ENCODE results near the gene LRRC59.
"Not testable (repeated sequence)": the region's sequence is repeated elsewhere in the genome, so short reads cannot be mapped to it uniquely, and the experiment has no call there.

LRRC59 gene

DNA sequence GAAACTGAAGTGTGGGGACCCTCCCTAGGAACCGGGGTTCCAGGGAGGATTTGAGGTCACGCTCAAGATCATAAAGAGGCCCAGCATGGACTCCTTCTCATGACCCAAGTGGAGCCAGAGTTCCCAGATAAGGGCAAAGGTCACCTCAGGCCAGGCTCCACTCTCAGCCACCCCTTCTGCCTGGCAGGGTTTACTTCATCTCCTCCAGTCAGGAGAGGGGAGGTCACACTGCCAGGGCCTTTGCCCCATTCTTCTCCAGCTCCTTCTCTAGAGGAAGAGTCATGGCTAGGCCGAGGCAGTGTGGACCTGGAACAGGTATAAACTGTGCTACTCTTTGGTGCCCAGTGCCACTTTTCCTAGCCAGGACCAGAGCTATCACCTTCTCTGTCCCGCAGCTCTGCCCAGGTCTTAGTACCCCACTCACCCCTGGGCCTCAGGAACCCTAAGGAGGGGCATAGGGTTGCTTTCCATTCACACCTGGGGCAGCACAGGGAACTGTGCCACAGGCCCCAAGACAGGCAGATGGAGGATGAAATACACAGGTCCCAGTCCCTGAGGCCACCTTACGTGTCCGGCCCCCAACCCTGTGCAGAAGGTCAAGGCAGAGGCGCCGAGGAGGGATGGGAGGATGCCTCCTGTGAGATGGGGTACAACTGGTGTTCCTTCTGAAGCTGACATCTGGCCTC lies 27.8 kb upstream of the LRRC59 start:
- no peak for DNase-seq (ENCODE audit: low read depth)

DNA sequence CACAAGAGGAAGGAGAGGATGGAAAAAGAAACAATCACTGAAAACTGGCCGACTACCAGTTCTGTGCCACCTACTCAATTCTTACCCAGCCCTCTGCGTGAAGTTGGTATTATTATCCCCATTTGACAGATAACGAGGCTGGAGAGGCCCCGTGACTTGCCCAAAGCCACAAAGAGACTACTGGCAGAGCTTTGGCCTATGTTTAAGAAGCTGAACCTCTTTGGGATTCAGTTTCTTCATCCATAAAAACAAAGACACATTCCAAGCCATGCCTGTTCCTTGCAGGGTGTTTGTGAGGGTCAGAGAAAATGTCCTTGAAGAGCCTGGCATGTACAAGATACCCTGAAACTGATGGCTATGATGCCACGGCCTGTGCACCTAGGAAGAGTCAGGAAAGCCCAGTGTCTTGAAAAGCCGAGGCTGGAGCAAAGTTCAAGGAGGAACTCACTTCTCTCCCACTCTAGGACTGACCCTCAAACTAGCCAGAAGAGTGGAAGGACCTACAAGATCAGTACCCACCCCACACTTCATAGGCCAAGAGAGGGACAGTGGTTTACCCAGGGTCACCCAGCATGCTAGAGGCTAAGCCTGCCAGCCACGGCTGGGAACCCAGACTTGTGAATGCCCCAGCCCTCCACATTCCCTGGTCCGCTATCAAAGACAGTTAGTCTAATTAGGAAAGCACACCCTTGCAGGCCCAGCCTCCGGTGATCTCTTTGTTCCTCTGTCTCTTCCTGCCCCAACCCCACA lies 27.1 kb upstream of the LRRC59 start:
- DNase-seq (ENCODE audit: low read depth), result no peak

DNA sequence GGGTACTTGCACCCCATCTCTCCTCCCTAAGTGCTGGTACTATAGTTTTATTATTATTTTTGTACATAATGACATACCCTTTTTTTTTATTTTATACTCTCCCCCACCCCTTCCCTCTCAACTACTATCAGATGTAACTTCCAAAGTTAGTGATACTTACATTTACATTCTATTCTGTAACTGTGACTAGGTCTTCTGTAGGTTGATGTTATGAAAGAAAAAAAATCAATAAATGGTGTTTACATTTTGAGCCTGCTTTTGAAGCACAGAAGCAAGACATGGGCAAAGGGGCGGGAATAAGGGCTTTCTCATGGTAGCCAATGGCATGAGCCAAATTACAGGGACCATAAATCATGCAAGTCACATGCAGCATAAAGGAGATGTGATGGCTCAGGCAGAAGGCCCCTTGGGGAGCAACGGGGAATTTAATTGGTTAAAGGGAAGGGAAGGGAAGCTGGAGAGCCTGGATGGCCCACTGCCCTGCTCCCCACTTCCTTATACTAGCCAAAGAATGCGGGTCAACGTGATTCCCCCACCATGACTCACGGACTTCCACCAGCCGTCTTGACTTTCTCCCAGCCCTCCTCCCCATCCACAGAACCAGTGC lies 26.3 kb upstream of the LRRC59 start:
- peak; percentile 47 for DNase-seq (ENCODE audit: low read depth)

DNA sequence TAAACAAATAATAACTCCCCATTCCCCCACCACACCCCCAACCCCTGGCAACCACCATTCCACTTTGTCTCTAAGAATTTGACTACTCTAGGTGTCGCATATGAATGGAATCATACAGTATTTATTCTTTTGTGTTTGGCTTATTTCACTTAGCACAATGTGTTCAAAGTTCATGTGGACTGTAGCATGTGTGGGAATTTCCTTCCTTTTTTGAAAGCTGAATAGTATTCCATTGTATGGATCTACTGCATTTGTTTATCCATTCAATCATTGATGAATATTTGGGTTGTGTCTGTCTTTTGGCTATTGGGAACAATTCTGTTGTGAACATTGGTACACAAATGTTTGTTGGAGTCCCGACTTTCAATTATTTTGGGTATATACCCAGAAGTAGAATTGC lies 25.4 kb upstream of the LRRC59 start:
- no peak for DNase-seq (ENCODE audit: low read depth)

DNA sequence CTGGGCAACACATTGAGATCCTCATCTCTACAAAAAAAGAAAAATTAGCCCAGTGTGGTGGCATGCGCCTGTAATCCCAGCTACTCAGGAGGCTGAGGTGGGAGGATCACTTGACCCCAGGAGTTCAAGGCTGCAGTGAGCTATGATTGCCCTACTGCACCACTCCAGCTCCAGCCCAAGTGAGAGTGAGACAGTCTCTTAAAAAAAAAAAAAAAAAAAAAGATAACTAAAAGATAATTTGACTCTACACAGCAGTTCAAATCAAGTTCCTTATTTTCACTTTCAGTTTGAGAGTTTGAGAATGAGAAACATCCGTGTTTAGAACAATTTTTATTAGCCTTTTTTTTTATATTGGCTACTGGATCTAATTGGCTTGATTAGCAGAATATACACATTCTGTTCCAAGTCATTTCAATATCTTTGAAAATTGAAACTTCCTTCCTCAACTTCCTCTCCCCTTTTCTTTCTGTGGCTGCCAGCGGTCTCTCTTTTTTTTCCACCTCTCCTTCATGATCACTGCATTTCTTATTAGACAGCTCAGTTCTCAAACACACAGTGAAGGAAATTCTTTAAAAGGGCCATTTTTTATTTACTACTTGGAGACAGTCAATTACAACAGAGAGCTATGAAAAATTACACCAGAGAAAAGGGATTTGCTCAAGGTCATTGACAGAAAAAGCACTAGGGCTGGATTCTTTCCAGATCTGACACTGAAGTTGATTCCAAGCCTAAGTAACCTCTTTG lies 24.2 kb upstream of the LRRC59 start:
- DNase-seq (ENCODE audit: low read depth), result no peak

DNA sequence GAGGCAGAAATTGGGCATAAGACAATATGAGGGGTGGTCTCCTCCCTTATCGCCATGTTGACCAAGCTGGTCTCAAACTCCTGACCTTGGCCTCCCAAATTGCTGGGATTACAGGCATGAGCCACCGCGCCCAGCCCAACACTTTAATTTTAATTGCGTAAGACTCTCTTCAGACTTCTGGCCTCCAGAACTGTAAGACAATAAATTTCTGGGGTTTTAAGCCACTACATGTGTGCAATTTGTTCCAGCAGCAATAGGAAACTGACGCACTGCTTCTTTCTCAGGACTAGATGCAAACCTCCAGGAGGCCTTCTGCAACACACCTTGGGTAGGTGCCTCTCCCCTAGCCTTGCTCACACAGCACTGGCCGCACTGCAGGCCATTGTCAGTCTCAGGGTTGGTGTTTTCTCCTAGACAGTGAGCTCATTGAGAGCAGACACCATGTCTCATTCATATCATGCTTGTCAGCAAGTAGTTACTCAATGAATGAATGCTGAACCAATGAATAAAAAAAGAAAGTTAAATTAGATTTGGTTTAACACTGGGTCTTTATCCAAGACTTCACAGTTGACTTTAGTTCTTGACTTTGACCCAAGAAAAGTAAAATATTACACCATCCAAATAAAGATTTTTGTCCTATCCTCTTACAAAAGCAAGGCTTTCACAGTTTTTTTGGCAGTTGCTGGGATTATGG lies 23.2 kb upstream of the LRRC59 start:
- peak; percentile 72 for DNase-seq (ENCODE audit: low read depth)

DNA sequence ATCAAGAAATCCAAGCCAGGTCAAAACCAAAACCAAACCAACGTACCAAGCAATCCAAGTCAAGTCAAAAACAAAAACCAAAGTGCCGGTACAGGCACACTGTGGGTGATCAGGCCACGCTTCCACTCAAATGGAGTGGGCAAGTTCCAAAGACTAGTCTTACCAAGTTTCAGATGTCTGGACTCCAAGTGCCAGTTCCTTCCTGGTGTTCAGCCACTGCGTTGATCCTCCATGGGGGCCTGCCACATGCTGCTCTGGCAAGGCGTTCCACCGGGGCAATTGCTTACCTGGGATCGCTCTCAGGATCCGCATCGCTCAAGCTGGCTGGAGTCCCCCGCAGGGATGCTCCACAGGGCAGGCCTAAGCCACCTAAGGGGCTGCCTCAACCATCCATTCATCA lies 22.3 kb upstream of the LRRC59 start:
- DNase-seq (ENCODE audit: low read depth), result not testable (repeated sequence)

DNA sequence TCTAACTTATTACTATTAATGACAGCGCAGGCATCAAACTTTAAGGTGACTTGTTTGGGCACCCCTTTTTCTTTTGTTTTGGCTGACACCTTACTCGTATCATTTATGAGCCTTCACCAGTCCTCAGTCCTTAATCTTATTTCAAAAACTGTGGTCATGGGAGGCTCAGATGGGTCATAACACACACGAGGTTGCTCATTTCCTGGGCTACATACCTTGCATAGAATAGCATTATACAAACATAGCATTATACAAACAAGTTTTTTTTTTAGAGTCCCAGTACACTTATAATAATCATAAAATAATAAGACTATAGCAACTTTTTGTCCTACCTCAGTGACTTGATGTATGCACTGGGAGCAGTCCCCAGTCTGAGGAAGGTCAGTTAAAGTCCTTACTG lies 17.5 kb upstream of the LRRC59 start:
- DNase-seq (ENCODE audit: low read depth), result no peak

DNA sequence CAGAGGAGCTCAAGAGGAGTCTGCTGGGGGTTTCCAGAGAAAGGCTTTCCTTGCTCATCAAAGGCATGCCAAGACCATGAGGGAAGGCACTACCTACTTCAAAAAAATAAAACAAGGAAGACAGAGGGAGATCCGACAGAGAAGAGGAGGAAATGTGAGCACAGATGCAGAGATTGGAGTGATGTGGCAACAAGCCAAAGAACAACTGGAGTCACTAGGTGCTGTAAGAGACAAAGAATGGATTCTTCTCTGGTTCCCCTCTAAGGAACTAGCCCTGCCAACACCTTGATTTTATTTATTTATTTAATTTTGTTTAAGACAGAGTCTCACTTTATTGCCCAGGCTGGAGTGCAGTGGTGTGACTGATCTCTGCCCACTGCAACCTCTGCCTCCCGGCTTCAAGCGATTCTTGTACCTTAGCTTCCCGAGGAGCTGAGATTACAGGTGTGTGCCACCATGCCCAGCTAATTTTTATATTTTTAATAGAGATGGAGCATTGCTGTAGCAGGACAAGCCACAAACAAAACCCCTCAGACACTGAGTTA lies 14.9 kb upstream of the LRRC59 start:
- DNase-seq (ENCODE audit: low read depth), result no peak

DNA sequence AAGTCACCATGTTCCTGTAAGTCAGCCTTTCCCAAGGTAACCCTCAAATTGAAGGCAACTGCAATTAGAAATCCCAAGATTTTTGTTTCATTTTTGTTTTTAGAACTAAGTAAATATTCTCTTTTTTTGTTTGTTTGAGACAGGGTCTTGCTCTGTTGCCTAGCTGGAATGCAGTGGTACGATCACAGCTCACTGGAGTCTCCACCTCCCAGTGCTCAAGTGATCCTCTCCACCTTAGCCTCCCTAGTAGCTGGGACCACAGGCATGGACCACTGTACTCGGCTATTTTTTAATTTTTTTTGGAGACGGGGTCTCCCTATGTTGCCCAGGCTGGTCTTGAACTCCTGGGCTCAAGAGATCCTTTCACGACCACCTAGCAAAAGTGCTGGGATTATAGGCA lies 10.6 kb upstream of the LRRC59 start:
- no peak for DNase-seq (ENCODE audit: low read depth)

DNA sequence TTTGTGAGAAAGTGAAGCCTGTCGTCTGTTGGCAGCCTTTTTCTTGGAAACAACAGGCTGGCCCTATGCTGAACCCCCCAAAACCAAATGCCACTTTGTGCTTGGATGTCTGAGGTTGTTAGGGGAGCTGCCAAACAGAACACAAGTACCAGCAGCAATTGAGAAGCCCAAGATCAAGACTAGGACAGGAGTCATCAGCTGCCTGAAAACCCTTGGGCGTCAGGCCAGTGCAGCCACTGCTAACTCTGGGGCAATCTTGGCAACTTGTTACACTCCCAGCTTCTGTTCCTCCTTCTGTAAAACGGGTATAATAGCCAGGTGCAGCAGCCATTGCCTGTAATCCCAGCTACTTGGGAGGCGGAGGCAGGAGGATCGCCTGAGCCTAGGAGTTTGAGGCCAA lies 9.3 kb upstream of the LRRC59 start:
- DNase-seq (ENCODE audit: low read depth), result no peak

DNA sequence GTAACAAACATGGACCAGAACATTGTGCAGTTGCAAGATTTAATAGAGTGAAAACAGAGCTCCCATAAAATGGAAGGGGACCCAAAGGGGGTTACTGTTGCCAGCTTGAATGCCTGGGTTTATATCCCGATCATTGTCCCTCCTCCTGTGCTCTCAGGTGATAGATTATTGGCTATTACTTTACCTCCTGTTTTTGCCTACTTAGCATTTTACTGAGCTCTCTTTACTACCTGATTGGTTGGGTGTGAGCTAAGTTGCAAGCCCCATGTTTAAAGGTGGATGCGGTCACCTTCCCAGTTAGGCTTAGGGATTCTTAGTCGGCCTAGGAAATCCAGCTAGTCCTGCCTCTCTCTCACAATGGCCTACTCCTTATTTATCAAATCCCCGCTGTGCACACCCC lies 8.0 kb upstream of the LRRC59 start:
- not testable (repeated sequence) for DNase-seq (ENCODE audit: low read depth)

DNA sequence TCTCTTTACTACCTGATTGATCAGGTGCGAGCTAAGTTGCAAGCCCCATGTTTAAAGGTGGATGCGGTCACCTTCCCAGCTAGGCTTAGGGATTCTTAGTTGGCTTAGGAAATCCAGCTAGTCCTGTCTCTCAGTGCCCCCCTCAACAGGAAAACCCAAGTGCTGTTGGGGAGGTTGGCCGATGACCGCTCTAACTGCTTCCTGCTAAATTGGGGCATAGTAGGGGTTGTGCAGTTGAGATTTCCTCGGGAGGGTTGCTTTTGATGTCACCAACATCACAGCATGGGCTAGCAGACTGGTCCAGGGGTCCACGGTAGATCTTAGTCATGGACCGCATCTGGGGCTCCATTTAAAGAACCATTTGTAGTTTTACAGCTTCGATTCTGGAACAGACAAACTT lies 2.3 kb upstream of the LRRC59 start:
- not testable (repeated sequence) for DNase-seq (ENCODE audit: low read depth)

DNA sequence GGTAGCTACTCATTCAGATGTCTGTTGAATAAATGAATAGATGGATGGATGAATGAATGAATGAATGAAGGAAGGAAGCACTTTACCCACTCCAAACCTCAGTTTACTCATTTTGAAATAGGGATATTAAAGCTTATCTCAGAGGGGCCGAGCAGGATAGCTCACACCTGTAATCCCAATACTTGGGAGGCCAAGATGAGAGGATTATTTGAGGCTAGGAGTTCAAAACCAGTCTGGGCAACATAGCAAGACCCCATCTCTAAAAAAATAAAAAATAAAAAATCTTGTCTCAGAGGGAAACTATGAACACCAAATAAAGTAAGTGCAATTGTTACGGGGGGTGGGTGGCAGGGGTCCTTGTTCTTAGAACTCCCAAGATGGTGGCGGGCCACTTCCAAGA lies 1.3 kb upstream of the LRRC59 start:
- DNase-seq (ENCODE audit: low read depth), result not testable (repeated sequence)

DNA sequence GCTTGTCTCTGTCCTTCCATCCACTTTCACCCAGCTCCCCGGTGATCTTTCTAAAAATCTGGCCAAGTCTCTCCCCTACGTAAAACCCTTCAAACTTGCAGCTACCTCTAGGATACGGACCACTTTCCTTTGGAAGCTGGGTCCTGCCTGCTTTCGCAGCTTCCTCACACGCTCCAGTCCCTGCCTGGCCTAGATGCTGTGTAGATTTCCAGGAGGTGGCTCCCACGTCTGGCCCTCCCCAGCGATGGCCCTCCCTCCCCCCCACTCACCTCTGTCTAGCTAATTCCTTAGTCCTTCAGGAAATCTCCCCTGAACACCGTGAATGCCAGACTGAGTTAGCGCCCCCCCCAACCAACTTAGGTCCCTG lies 579 bp upstream of the LRRC59 start:
- DNase-seq (ENCODE audit: low read depth), result no peak

DNA sequence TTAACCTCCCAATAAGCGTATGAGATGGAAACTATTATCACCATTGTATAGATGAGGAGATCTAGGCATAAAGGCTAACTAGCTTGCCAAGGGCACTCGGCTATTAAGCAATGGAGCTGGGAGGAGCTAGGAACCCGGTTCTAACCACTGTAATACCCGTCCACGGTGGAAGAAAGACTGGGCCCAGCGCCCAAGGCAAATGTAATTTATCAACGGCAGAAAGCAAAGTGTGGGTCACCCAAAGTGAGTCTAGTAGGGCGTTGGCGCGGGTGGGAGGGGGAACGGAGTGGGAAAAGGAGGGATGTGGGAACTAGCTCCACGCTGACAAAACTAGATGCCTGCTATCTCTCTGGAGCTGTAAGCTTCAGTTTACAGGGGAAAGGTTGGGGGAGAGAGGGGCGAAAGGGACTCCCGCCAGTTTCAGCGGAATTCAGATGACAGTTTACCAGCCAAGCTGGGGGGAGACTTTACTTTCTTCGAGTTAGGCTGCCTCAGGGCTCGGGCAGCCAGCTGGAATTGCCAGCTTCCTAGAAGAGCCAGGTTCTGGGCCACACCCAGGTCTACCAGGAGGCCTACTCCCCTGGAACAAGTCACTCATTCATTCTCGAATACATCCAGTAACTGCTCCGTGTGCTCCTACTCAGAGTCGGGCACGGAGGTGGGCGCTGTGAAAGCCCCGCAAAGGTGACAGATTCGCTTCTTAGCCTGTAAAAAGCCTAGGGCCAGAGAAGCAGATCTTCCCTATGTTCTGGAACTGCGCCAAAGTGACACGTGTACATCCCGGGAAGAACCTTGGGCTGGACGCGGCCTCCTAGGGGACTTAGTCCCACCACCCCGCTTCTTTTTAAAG lies 837 bp downstream of the LRRC59 start:
- DNase-seq (ENCODE audit: low read depth), result peak; percentile 69

DNA sequence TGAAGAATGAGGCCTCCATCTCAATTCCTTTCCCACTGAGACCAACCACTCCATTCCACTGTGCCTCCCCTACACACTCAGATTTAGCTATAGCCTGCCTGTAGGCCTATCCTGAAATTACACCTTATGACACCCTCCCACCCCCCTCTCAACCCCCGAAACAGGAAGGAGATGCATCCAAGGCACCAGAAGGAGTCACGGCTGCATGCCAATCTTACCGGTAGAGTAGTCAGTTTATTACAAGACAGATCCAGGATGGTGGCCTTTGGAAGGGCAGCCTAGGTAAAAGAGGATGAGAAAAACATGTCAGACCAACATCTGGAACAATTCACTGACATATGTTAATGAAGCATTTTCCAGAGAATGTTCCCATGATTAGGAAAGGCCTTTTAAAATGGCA lies 2.6 kb downstream of the LRRC59 start:
- DNase-seq (ENCODE audit: low read depth), result no peak

DNA sequence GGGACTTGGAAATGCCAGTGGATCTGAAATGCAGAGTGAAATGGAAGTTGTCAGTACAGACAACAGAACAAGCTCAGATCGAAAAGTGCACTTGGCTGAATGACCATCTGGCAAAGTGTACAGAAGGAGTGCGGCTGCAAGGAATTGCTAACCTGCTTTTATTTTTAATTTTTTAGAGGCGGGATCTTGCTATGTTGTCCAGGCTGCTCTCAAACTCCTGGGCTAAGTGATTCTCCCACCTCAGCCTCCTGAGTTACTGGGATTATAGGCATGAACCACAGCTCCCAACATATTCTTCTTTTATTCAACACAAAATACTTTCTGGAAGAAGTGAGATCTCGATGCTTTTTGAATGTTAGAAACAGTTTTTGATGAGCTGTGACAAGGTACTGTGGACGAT lies 3.6 kb downstream of the LRRC59 start:
- no peak for DNase-seq (ENCODE audit: low read depth)

DNA sequence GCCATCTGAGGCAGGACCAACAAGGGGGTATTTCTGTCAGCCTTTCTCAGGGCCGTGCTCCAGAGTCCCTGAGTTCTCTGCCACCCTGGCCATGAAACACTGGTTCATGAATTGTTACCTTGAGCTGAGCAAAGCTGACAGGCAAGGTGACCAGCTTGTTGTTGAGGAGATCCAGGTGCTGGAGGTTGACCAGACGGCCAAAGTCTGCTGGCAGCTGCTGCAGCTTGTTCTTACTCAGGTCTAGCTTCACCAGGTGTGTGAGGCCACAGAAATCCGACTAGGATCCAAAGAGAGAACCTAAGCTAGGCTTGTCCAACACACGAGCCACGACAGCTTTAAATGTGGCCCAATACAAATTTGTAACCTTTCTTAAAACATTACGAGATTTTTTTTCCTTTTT lies 4.7 kb downstream of the LRRC59 start:
- no peak for DNase-seq (ENCODE audit: low read depth)

DNA sequence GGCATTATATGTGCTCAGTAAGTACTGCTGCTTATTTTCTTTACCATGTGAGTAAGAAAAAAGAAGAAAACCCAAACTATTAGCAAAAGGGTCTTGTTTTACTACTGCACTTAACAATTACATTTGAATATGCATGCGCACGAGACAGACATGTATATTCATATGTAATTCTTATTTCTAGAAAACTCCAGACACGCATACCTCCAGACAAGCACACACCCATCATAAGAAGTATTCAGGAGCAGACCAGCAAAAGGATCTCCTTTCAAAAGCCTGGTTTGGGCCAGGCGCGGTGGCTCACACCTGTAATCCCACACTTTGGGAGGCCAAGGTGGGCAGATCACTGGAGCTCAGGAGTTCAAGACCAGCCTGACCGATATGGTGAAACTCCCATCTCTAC lies 7.8 kb downstream of the LRRC59 start:
- no peak for DNase-seq (ENCODE audit: low read depth)

DNA sequence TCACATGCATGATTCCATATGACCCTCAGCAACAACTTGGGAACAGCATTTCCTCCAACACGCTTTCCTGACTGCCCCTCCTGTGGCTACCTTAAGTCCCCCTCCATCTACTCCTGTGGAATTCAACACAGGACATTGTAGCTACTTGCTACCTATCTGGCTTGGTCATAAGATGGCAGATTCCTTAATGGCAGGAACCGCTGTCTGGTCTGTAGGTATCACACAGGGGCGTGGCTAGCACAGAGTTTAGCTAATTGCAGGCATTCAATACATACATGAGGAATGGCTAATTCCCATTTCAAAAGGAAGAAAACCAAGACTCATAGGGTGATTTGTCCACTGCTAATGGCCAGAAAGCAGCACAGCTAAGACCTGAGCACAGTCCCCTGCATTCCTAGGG lies 8.6 kb downstream of the LRRC59 start:
- no peak for DNase-seq (ENCODE audit: low read depth)

Data from fibroblast of gingiva (primary cell).